GM10266 (cell line): ENCODE results near the gene ADAMTSL5.

Experiments used
- DNase-seq: peaks from one replicate; pipeline ENCODE4 v3.0.0; 2012; ENCODE audit errors: extremely low spot score
- CTCF ChIP-seq: IDR thresholded peaks from 2 replicates; pipeline ENCODE4 v1.5.1; 2012; ENCODE audit warnings: mild to moderate bottlenecking, low read depth; ENCODE audit not compliant: control insufficient read depth, insufficient read depth; ENCODE audit errors: missing control alignments

ADAMTSL5 gene

GRCh38 chr19:1475751-1476437 lies 36.9 kb downstream of the ADAMTSL5 start:
- DNase-seq, result no peak
- no peak for TF ChIP-seq CTCF

- no peak for TF ChIP-seq CTCF
Measured at GRCh38 chr19:1474765-1475351, 38.0 kb downstream of the ADAMTSL5 start.

GRCh38 chr19:1474011-1474764 lies 38.6 kb downstream of the ADAMTSL5 start:
- no peak for DNase-seq
- no peak for TF ChIP-seq CTCF

More at GRCh38 chr19:1474765-1475351, 38.0 kb downstream of the ADAMTSL5 start:
- DNase-seq, result no peak

- DNase-seq, result no peak
- TF ChIP-seq CTCF, result no peak
Measured at GRCh38 chr19:1473085-1473851, 39.6 kb downstream of the ADAMTSL5 start.

- DNase-seq, result no peak
- no peak for TF ChIP-seq CTCF
Measured at GRCh38 chr19:1472231-1473084, 40.4 kb downstream of the ADAMTSL5 start.

GRCh38 chr19:1471515-1472160 lies 41.2 kb downstream of the ADAMTSL5 start:
- no peak for DNase-seq
- no peak for TF ChIP-seq CTCF
